GM23248 (cell line): Measurements from ENCODE around the gene PCLO.

Experiments used
- EZH2 ChIP-seq: fragments of 200-600 bp; sonication (generic); IDR thresholded peaks from 2 replicates; pipeline ENCODE4 v1.6.1; 2018; ENCODE audit warnings: antibody characterized with exemption, mild to moderate bottlenecking; ENCODE audit not compliant: insufficient read depth, poor library complexity, severe bottlenecking
- EZH2phosphoT487 ChIP-seq: fragments of 200-600 bp; sonication (generic); IDR thresholded peaks from 2 replicates; pipeline ENCODE4 v1.6.1; 2018; ENCODE audit warnings: antibody characterized with exemption, moderate library complexity, mild to moderate bottlenecking, low read depth; ENCODE audit not compliant: insufficient read depth

DNA sequence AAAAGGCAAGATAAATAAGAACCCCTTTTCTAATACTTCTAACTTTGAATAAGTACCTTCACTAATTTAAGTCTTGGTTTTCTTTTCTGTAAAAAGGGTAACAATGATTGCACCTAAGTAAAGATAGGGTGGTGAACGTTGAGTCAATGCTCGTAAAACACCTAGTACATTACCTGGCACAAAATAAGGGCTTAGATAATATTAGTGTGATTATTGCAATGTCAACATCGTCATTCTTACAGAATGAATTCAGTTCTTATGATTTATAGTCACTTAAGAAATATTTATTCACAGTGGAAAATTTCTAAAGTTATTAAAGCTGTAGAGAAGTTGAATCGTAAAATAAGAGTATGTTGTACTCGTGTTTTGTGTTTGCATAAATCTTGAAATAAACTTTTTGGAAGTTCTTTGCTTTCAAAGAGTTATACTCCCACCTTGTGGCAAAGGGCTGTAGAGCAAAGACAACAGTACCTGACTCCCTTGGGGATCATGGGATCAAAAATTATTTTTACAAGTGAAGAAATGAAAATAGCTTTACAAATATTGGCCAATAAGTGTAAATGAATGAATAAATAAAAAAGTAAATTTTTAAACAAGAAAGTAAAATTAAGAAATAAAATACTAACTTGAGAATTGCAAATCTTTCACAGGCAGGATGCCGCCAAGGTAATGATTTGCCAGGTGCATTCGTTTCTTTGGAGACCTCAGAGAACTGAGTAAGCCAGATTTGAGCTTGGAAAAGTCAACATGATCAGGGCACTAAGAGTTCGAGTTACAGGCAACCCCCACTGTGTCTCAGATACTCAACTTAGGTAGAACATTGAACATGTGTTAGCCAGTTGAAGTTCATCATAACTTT is 433.3 kb downstream of the PCLO start:
- TF ChIP-seq EZH2 (no peak), EZH2phosphoT487 (no peak)
